Keratinocyte (primary cell): Measurements from ENCODE around the gene ROR1. TPM values are rescaled to one million over a fixed set of nuclear protein-coding genes. Genes with fewer than 3 reads are reported as not detected.

Experiments used
- DNase-seq: peaks from one replicate; pipeline ENCODE4 v3.0.0-alpha.2; 2011; ENCODE audit warnings: low read depth, missing footprints, low spot score
- FAIRE-seq: peaks from 2 replicates; lab custom pipeline; 2011; peaks lifted over from hg19 to GRCh38; lab: Jason Lieb, UNC
- H2AFZ ChIP-seq: 2 replicates; pipeline ENCODE4 v1.6.0; 2012; ENCODE audit warnings: low read length, control low read depth, inconsistent platforms; ENCODE audit not compliant: control insufficient read depth
- H3K27ac ChIP-seq: 2 replicates; pipeline ENCODE4 v1.5.1; 2011; ENCODE audit warnings: low read length; ENCODE audit not compliant: control insufficient read depth, insufficient read depth
- H3K27me3 ChIP-seq: 3 replicates; pipeline ENCODE4 v1.6.0; 2011; ENCODE audit warnings: low read length; ENCODE audit not compliant: control insufficient read depth, insufficient read depth; ENCODE audit errors: extremely low read depth
- H3K36me3 ChIP-seq, 2 experiments: 2 replicates in 1 of 2; 3 replicates in 1 of 2; pipeline ENCODE4 v1.5.1; 2011; ENCODE audit warnings: low read length in 2 of 2, mild to moderate bottlenecking in 1 of 2; ENCODE audit not compliant: control insufficient read depth in 2 of 2, insufficient read depth in 2 of 2; ENCODE audit errors: extremely low read depth in 1 of 2
- H3K4me1 ChIP-seq: 3 replicates; pipeline ENCODE4 v1.5.1; 2011; ENCODE audit warnings: low read length; ENCODE audit not compliant: control insufficient read depth, insufficient read depth; ENCODE audit errors: extremely low read depth
- H3K4me2 ChIP-seq: 3 replicates; pipeline ENCODE4 v1.6.0; 2011; ENCODE audit warnings: low read depth, low read length; ENCODE audit not compliant: control insufficient read depth, insufficient read depth; ENCODE audit errors: extremely low read depth
- H3K4me3 ChIP-seq, 3 experiments: fragments of 200-600 bp in 1 of 3; sonication (generic) in 1 of 3; 2 replicates in 2 of 3; 3 replicates in 1 of 3; pipeline ENCODE4 v1.5.1; 2011 to 2016; ENCODE audit warnings: low read length in 3 of 3, mild to moderate bottlenecking in 3 of 3, control low read depth in 2 of 3, inconsistent platforms in 1 of 3, low read depth in 1 of 3, mixed read lengths in 1 of 3, mixed run types in 1 of 3, moderate library complexity in 1 of 3; ENCODE audit not compliant: control insufficient read depth in 2 of 3, insufficient read depth in 2 of 3; ENCODE audit errors: extremely low read depth in 1 of 3
- H3K79me2 ChIP-seq: 2 replicates; pipeline ENCODE4 v1.6.0; 2012; ENCODE audit warnings: low read length; ENCODE audit not compliant: control insufficient read depth, insufficient read depth
- H3K9ac ChIP-seq: 3 replicates; pipeline ENCODE4 v1.6.0; 2011; ENCODE audit warnings: low read length; ENCODE audit not compliant: control insufficient read depth, insufficient read depth; ENCODE audit errors: extremely low read depth
- H3K9me1 ChIP-seq: 3 replicates; pipeline ENCODE4 v1.6.0; 2011; ENCODE audit warnings: low read length; ENCODE audit not compliant: control insufficient read depth, insufficient read depth; ENCODE audit errors: extremely low read depth
- H3K9me3 ChIP-seq: 2 replicates; pipeline ENCODE4 v1.5.1; 2012; ENCODE audit warnings: low read depth, low read length; ENCODE audit not compliant: control insufficient read depth
- H4K20me1 ChIP-seq: 3 replicates; pipeline ENCODE4 v1.6.0; 2011; ENCODE audit warnings: low read length; ENCODE audit not compliant: control insufficient read depth, insufficient read depth; ENCODE audit errors: extremely low read depth
- EZH2 ChIP-seq: IDR thresholded peaks from one replicate; pipeline ENCODE4 v1.6.1; 2012; ENCODE audit warnings: inconsistent platforms, mild to moderate bottlenecking, low read length, moderate library complexity
- dilution Hi-C: fragments of 300-500 bp; cut with MboI; formaldehyde crosslinking; loops from one replicate; pipeline ENCODE4 v1.7.0; 2020; ENCODE audit warnings: low sequenced_read_pairs; ENCODE audit not compliant: extremely low pct_ligation_motif_present
- polyA plus RNA-seq, 5 experiments: library from polyadenylated mRNA; depleted of rRNA in 3 of 5; stranded (reverse) in 3 of 5; stranded (forward) in 1 of 5; unstranded in 1 of 5; fragments of >200 nt; gene quantifications; 1 replicate in 1 of 5; 2 replicates in 3 of 5; 3 replicates in 1 of 5; pipeline versions ENCODE4 v1.2.1 to v1.2.3, GENCODE V29; 2011 to 2012; ENCODE audit warnings: missing spikeins in 2 of 5, low read depth in 1 of 5, low replicate concordance in 1 of 5
- TF ChIP-seq, protein P1 (sequence below), 3 experiments: IDR thresholded peaks in 1 of 3; conservative IDR thresholded peaks in 1 of 3; optimal IDR thresholded peaks in 1 of 3; 2 replicates in 2 of 3; 3 replicates in 1 of 3; pipeline versions ENCODE3 to v1.5.1; 2011; ENCODE audit warnings: low read length in 3 of 3, mild to moderate bottlenecking in 3 of 3, moderate library complexity in 2 of 3, control low read depth in 1 of 3, inconsistent platforms in 1 of 3; ENCODE audit not compliant: insufficient read depth in 2 of 3; ENCODE audit errors: extremely low read depth in 1 of 3

ROR1 gene
- polyA plus RNA-seq, 1 donor (not counting 4 experiments of a cell fraction or from before 2014, with no cell fraction given), result 9.2 TPM

DNA sequence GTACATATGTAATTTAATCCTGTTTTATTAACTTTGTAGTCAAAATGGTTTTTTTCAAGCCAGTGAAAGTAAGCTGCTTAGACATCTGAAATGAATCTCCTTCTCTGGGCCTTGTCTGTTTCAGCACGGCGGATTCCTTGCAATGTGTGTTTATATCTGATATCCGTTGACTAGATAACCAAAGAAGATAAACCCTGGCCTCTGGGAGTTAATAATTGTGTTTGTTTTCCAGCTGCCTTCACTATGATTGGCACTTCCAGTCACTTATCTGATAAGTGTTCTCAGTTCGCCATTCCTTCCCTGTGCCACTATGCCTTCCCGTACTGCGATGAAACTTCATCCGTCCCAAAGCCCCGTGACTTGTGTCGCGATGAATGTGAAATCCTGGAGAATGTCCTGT, 366.1 kb downstream of the ROR1 start:
- Histone ChIP-seq H2AFZ (no peak overlapping the region), H3K9ac (no peak overlapping the region), H3K79me2 (no peaks in the 10 kb centered on the region), H3K27me3 (no peaks in the 10 kb centered on the region), H3K9me3 (no peaks in the 10 kb centered on the region), H3K36me3 (peaks cover 0 to 4% of the 10 kb centered on the region in 2 experiments), H3K4me1 (no peaks in the 10 kb centered on the region), H4K20me1 (no peaks in the 10 kb centered on the region), H3K9me1 (no peaks in the 10 kb centered on the region), H3K4me3 (no peak overlapping the region), H3K4me2 (no peak overlapping the region), H3K27ac (no peak overlapping the region)
- TF ChIP-seq, protein P1, sequence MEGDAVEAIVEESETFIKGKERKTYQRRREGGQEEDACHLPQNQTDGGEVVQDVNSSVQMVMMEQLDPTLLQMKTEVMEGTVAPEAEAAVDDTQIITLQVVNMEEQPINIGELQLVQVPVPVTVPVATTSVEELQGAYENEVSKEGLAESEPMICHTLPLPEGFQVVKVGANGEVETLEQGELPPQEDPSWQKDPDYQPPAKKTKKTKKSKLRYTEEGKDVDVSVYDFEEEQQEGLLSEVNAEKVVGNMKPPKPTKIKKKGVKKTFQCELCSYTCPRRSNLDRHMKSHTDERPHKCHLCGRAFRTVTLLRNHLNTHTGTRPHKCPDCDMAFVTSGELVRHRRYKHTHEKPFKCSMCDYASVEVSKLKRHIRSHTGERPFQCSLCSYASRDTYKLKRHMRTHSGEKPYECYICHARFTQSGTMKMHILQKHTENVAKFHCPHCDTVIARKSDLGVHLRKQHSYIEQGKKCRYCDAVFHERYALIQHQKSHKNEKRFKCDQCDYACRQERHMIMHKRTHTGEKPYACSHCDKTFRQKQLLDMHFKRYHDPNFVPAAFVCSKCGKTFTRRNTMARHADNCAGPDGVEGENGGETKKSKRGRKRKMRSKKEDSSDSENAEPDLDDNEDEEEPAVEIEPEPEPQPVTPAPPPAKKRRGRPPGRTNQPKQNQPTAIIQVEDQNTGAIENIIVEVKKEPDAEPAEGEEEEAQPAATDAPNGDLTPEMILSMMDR (optimal IDR thresholded peaks at IDR 0.05 in 1 of 3, IDR thresholded peaks at IDR 0.05 in 1 of 3, conservative IDR thresholded peaks at IDR 0.05 in 1 of 3; ENCODE audit: extremely low read depth in 1 of 3, insufficient read depth in 2 of 3, low read length in 3 of 3), result no peak
- dilution Hi-C loops, result no loop called here
- DNase-seq, result no peak
- no peak for FAIRE-seq

DNA sequence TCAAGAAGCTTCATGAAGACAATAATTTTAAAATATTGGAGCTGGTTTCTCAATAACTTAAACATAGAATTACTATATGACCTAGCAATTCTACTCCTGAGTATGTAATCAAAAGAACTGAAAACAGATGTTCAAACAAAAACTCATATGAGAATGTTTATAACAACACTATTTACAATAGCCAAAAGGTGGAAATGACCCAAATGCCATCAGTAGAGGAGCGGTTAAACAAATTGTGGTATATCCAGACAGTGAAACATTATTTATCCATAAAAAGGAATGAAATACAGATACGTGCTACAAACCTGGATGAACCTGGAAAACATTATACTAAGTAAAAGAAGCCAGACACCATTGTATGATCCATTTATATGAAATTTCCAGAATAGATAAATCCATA, 366.8 kb downstream of the ROR1 start:
- TF ChIP-seq, protein P1 (optimal IDR thresholded peaks at IDR 0.05 in 1 of 3, IDR thresholded peaks at IDR 0.05 in 1 of 3, conservative IDR thresholded peaks at IDR 0.05 in 1 of 3; ENCODE audit: extremely low read depth in 1 of 3, insufficient read depth in 2 of 3, low read length in 3 of 3), result no peak
- TF ChIP-seq EZH2, result no peak
- no peaks in the 10 kb centered on the region for H3K79me2 ChIP-seq
- H3K4me1 ChIP-seq, result no peaks in the 10 kb centered on the region
- no peak overlapping the region for H3K9ac ChIP-seq
- H3K27ac ChIP-seq, result no peak overlapping the region
- no peak overlapping the region for H3K4me2 ChIP-seq
- FAIRE-seq (no peak), DNase-seq (no peak)
- H2AFZ ChIP-seq, result no peak overlapping the region
- dilution Hi-C loops, result no loop called here
- H3K9me3 ChIP-seq, result no peaks in the 10 kb centered on the region
- peaks cover 0 to 4% of the 10 kb centered on the region in 2 experiments for H3K36me3 ChIP-seq
- no peaks in the 10 kb centered on the region for H4K20me1 ChIP-seq
- no peak overlapping the region for H3K4me3 ChIP-seq
- H3K9me1 ChIP-seq, result no peaks in the 10 kb centered on the region
- no peaks in the 10 kb centered on the region for H3K27me3 ChIP-seq
